HG03045 (cell line): ENCODE measurements around the gene DUSP7.
A peak's percentile ranks its signal among the peaks of the same experiment; 100 is the strongest.

Experiments used
- ATAC-seq: cut with Tn5 transposase; IDR thresholded peaks from one replicate; pipeline ENCODE4 v1.9.1; 2021; ENCODE audit warnings: mild to moderate bottlenecking, moderate library complexity; ENCODE audit not compliant: unreplicated experiment

The DUSP7 gene

DNA sequence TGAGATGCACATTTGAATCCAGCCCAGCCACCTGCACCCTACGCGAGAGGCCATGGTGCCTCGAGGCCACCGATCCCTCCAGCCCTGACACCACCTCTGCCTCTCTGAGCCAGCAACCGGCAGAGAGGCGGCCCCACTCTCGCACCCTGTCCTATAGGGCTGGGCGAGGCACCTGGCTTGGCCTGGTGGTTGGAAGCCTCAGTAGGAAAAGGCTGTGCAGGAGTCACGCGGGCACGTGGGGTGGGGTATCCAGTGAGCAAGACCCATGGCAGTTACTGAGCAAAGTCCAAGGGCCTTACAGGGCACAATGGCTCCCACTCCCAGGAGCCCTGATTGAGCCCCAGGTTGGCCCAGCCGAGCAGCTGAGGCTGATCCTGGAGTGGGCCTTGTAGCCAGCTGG lies 12.4 kb upstream of the DUSP7 start:
- ATAC-seq, result no peak

DNA sequence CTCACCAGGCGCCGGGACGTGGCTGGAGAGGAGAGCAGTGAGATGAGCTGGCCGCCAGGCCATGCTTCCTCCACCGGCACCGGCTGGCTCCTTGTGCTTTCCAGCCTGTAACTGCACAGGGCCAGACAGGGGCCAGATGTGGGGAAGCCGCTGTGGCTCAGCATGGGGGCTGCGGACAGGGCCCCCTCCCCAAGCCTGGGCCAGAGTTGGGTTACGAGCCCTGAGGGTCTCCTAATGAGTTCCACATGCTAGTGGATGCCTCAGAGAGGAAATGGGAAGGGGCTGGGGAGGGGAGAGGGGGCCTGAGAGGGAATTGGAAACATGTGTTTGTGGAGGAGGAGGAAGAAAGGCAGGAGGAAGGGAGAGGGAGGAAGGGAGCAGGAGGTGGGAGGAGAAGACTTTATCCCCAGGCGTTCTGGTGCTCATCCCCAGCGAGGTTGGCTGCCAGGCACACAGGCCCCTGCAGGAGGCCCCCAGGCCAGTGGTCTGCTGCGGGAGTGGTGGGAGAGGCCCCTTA lies 11.7 kb upstream of the DUSP7 start:
- ATAC-seq, result no peak

DNA sequence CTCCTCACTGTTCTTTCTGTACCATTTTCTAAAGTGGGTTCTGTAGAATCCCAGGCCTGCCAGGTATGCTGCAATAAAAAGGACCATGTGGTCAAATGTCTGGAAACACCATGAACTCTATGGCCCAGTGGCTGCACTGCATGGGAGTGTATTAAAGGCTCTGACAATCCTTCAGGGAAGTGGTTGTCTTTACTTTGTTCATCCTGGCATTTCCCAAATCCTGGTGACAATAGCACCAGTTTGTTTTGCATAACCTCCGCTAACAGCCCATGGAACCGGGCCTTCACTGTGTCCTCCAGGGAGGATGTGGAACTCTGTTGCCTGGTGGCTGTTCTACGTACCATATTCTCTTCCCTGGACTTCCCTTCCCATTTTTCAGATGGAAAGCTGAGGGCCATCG lies 11.2 kb upstream of the DUSP7 start:
- no peak for ATAC-seq

DNA sequence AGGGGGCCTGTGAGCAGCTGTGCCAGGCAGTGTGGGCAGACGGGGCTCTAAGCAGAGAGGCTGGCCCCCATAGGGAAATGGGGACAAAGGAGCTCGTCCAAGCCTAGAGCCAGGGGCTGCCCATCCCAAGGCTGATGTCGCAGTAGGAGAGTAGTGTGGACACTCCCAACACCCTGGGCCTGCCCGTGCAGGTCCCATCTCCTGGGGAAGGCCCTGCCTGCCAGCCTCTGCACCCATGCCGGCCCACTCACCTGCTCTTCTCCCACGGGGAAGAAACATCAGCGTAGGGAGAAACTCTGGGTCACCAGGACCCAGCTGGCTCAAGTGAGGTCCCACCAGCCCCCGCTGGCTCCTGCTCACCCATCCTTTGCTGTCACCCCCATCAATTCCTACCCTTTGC lies 10.7 kb upstream of the DUSP7 start:
- ATAC-seq, result no peak

DNA sequence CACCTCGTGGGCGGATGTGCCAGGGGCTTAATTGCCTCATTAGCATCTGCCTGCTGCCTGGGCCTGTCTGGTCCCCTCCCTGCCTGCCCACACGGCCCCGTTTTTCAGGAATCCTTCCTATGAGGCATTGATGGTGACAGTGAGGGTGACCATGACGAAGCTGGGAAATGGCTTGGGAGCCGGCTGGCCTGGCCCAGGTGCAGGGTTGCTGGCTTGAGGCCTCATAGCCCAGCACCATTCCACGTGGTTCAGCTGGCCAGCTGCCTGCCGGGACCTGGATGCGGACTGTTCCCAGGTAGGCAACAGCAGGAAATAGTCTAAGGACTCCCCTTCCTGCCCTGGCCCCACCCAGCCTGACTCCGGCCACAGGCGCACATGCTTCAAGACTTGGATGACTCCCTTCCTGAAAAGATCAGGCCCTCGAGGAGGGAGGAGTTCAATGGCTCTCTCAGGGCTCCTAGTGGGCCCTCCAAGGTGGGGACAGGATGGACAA lies 8.9 kb upstream of the DUSP7 start:
- ATAC-seq, result no peak

DNA sequence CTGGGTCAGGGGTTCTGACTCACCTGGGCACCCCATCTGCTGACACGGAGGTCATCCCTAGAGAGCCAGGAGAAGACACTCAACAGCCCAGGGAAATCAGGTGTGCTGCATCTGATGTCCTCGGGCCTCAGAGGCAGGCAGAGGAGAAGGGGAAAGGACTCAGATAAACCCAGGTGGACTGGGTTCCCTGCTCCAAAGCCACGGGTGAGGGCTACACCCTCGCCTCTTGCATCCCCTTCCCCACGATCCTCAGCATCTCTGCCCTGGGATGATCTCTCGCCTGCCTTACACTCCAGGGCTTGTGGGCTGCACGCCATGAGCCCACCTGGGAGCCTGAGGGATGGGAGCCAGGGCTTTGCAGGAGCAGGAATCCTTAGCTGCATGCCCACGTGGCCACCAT lies 8.2 kb upstream of the DUSP7 start:
- no peak for ATAC-seq

DNA sequence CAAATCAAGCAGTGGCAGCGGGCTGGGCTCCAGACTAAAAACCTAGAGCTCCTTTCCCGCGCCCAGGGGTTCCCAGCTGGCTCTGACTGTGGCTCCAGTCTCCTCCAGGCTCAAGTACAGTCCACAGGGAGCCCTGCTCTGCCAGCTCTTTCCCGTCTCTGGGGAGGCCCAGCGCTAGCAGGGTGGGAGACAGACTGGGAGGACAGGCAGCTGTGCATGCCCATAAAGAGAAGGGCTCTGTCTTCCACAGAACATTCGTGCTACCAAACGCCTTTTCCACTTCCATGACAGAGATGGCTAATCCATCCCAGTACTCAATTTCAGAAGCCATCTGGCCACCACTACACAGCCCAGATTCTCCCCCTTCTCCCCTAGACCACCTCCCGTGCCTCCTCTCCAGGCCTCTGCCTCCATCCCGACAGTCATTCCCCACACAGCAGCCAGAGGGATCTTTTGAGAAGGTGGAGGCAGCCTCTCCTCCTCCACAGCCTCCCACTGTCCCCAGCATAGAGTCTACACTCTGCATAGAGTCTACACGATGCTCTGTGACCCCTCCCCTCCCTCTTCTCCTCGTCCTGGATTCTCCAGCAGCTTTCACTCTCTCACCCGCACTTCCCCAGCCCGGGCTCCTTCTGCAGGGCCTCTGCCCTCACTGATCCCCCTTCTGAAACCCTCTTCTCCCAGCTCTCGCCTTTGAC lies 6.8 kb upstream of the DUSP7 start:
- ATAC-seq, result no peak

DNA sequence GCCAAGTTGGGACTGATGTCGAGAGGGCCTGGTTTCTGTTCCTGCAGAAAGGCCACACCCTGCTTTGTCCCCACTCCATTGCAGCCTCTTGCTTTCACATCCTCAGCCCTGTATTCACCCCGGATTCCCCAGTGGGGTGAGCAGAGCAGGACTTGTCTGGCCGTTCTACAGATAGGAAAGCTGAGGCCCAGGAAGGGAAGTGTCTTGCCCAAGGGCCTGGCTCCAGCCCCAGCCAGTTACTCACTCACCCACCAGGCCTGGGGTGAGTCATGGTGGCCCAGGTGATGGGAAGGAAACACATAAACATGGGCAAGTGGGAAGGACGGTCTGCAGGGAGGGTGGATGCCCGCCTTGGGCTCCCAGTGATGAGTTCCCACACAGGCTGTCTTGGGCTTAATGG lies 6.1 kb upstream of the DUSP7 start:
- ATAC-seq, result peak; percentile 39

DNA sequence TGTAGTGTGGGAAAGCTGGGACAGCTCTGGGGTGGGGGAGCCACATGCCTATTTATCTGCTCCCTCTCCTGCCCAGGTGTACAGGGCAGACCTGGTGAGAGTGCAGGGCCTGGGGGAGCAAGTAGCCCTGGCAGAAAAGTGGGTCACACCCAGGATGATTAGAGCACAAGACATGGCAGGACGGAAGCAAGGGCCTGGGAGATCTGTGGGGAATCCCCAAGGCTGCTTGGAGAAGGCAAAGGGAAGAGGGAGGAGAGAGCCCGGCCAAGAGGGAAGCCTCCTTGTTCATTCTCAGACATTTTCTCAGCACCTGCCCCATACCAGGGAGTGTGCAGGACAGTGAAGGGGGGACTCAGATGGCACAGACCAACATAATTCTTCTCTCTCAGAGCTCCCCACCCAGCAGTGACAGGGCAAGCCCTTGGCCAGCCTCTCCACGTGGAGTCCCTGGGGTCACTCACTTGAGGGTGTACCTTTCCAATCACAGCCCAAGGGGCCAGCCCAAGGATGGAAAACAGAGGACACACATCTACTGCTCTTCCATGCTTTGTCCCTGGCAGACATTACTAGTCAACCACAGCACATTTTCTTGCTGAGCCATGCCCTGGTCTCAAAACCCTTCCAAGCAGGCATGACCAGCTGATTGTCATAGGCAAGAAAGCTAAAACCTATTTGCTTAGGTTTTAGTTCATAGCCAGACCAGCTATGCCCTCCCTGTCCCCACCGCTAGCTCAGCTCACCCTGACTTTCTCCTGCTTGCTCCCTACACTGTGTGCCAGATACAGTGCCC lies 4.9 kb upstream of the DUSP7 start:
- ATAC-seq, result no peak

DNA sequence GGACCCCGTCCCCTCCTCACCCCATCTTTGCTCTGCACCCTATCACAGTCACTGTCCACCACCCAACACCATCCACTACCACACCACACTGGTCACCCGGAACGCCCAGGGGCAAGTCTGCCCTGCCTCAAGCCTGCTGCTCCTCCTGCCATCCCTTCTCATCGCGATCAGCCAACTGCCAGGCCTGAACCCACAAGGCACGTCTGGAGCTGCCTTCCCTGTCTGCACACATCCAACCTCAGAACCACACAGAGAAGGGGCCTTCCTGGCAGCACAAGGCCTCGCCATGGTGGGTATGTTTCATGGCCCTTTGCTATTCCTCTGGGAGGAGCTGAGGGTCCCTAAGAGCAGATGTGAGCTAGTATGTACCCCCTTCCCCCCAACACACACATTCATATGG lies 3.4 kb upstream of the DUSP7 start:
- ATAC-seq, result no peak

DNA sequence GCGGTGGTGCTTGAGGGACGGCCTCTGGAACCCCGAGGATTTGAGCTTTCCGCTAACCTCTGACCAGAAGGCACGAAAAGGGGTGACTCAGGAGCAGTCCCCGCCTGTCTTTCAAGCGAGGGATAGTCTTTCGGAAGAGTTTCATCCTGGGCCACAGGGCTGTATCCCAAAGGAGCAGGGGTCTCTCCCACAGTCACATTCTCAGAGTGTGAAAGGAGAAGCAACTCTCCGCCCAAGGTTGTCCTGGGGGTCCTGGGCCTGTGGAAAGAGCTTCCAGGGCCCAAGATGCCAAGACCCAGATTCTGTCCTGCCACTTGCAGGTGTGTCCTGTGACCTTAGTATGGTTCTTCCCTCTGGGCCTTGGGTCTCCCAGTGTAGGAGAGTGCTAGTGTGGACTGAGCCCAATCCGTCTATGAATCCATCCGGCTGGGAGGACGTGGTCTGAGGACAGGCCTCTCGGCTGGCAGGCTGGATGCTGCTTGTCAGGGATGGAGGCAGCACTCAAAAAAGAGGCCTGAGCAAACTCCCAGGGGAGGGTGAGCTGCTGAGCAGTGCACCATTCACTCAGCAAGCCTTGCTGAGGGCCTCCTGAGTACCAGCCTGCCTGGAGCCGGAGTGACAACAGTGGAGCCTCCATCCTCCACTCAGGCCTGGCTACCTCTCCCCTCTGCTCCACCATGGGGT lies 1.6 kb upstream of the DUSP7 start:
- no peak for ATAC-seq

DNA sequence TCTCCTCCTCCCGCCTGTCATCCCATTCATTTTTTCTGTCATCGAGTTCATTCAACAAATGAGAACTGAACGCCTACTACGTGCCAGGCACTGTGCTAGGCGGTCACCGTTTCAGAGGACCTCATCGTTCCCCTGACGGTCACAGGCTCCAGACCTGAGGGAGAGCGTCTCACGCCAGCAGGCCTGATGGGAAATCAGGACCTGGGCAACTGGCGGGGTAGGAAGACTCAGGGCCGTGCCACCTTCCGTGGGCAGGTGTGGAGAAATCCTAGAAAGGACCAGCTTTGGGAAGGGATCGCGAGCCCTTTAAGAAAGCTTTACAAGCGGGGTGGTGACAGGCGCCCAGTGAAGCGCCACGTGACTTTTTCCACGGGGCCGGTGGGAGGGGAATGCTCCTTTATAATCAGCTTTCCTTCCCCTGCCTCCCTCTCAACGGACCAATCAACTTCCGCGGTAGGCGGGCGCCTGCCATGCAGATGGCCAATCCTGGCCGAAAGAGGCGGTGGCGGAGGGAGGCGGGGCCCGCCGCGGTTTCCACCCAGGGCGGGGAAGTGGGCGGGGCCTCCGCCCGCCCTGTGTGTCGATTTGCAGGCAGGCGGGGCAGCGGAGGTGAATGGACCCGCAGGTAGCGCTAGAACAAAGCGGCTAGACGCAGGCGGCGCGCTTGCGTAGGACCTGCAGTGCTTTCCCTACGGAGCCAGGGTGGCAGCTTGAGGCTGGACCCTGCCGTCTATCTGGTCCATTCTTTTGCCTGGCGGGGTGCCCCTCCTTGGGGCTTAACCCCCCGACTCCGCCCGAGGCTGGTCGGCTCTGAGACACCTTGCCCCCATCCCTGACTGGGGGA lies 819 bp upstream of the DUSP7 start:
- peak; percentile 81 for ATAC-seq

DNA sequence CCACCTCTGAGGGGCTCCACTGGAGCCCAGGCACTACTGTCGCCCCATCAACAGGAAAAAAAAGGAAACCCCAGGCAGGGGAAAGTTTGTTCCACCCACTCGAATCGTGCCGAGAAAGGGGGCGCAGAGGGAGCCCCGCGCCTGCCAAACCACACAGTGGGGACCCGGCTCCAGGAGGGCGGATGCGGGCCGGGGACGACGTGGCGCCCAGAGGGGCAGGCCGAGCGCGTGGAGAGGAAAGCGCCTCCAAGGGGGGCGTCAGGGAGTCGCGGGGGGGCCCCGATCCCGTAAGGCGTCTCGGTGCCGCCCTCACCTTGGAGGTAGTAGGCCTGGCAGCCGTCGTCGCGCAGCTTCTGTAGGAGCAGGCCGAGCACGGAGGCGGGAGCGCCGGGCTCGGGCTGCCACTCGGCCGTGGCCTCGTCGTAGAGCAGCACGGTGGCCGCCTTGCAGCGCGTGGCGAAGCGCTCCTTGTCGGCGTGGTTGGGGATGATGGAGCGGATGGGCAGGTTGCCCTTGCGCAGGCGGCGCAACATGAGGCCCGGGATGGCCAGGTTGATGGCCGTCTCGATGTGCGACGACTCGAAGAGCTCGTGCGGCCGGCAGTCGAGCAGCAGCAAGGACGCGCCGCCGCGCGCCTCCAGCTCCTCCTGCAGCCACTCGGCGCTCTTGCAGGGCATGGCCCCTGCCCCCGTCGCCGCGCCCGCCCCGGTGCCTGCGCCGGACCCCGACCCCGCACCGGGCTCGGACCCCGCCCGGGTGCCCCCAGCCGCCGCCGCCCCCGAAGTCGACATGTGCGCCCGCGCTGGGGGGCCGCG lies 627 bp downstream of the DUSP7 start:
- ATAC-seq, result peak; percentile 14

DNA sequence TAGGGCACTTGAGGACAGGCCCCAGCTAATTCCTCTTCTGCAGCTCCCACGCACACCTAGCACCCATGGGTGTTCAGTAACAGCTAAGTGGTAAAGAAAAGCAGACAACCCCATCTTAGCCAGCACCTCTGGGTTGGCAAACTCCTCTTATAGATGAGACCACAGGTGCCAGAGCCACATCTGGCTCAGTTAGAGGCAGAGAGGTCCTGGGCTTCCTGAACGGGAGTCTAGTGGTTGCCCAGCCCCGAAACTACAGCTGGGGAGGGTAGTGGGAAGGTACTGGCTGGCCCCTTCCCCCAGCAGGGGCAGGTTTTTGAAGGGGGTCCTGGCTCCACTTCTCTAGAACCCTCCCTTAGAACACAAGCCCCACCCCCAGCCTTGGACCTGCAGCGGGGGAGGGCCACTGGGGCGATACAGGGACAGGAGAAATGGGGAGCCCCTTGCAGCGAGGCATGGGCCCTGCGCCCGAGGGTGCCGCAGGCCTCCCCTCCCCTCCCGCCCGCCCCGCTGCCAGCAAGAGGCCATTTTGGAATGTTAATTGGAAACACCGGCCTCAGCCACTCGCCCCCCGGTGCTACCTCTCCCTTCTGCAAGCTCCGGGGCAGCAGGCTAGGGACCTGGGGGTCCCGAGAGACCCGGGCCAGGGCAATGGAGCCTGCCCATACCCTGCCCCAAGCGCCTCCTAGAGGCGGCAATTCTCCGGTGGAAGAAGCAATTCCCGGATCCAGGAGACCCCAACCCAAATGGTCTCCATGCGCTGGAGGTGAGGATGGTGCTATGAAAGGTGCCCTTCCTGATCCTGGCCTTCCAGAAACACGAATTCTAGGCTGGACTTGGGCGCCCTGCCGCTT lies 1.5 kb downstream of the DUSP7 start:
- ATAC-seq, result no peak

DNA sequence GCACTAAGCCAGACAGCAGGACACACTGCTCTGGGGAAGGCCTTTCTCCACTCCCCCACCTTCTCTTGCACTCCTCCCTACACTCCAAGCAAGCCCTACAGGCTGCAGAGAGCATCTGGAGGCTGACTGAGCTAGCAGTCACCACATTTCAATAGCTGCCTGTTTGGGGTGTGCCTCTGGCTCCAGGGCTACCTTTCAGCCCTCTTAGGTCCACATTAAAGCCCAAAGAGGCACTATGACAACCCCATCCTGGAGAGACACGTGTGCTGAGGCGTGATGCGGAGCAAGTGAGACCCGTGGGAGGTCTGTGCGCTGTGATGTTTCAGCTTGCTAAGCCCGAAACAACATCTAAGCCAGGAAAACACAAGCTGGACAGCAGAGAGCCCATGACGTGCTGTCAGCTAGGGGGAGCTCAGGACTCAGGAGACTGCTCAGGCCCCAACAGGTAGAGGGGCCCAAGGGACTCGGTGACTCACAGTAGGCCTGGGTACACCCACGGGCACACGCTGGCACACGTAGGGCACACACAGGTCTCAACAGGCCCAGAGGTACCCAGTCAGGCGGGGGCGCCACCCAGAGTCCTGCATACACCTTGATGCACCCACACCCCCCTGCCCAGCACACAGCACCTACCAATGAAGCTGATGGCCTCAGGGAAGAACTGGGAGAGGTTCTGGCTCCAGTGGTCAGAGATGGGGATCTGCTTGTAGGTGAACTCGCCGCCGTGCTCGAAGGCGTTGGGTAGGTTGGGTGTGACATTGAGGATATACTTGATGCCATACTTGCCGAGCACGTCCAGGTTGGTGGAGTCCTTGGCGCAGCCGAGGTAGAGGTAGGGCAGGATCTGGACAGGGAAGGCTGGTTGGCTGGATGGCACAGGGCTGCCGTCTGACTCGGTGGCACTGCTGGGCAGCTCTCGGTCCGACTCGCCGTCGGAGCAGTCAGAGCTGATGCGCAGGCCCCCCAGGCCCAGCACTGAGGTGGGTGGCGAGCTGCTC lies 2.8 kb downstream of the DUSP7 start:
- ATAC-seq, result no peak

DNA sequence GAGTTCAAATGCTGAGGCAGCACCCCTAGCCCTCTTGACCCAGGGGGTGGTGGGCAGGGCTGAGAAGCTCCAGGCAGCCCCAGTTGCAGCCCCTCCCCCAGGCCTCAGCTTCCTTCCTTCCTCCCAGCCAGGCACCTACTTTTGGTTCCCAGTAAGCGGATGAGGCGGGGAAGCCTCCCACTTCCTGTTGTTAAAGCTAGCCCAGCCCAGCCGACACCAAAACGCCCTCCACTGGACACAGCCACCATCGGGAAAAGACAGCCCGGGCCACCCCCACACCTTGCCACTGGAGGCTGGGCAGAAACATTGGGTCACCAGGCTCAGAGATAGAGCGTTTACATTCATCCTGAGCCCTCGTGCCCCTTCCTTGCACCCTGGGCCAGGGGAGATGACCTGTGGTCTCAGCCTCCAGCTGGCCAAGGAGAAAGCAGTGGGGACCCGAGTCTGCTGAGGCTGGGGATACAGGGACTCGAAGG lies 3.5 kb downstream of the DUSP7 start:
- no peak for ATAC-seq

DNA sequence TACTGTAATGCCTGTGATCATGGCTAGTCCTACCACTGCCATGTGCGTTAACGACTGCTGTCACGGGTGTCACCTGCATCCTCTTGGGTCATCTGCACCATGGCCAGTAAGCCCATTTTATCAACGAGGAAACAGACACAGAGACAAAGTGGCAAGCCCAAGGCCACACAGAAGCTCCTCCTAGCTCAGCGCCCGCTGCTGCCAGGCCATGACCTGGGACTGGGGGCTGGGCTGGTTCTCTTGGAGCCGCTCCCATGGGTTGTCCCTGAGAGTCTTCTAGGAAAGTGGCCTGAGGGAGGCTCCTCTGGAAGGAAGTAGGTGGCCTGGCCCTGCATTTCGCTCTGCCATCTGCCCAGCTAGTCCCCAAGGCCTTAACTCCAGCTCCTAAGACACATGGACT lies 4.9 kb downstream of the DUSP7 start:
- ATAC-seq, result no peak

DNA sequence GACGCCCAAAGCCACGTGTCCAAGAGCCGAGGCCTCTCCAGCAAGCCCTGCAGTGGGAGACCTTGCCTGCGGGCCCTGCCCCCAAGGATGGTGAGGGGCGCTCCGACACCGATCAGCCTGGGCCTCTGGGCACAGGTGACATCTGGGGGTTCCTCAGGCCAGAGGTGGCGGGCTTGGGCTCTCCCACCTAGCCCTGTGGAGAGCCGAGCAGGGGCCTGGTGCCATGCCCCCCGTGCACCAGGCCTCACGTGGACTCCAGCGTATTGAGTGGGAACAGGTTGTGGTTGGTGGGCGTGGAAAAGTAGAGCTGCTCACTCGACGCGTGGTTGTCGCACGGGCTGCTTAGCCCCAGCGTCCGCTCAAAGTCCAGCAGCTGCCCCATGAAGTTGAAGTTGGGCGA lies 5.8 kb downstream of the DUSP7 start:
- ATAC-seq, result no peak
